ENCODE measurements around the gene FRMPD3. TPM values are rescaled to one million over a fixed set of nuclear protein-coding genes. Genes with fewer than 3 reads are reported as not detected.

The FRMPD3 gene
- total and polyA plus RNA-seq, 2 of the 8 experiments (the other 6 are each of a cell fraction or from before 2014, with no cell fraction given), result 0.38 to 0.56 TPM

GRCh38 chrX:107482046-107482445, 32.6 kb downstream of the FRMPD3 start:
- no peak overlapping the region for H3K56ac ChIP-seq (replicated peaks; ENCODE audit: insufficient read length, low read depth, low read length)
- 50% methylated on average over 1 of the region's 3 CpGs; no CpG with 5 or more reads in 1 of the 2 experiments for WGBS, 2 experiments (ENCODE audit: extremely low coverage in 1 of 2, insufficient coverage in 1 of 2, insufficient read length in 1 of 2, insufficient replicate concordance in 2 of 2, low coverage in 1 of 2, low lambda C conversion rate in 2 of 2, missing lambda C conversion rate in 1 of 2)
- no peaks in the 10 kb centered on the region for H3K36me3 ChIP-seq (ENCODE audit: control insufficient read depth in 2 of 4, insufficient read depth in 4 of 4, low read length in 3 of 4)
- H2AFZ ChIP-seq (ENCODE audit: low read length), result no peak overlapping the region
- no peak overlapping the region for H3K14ac ChIP-seq (ENCODE audit: insufficient read length)
- H2BK20ac ChIP-seq (ENCODE audit: low read length), result no peak overlapping the region
- no peaks in the 10 kb centered on the region for H4K20me1 ChIP-seq (replicated peaks in 1 of 2; ENCODE audit: control insufficient read depth in 1 of 2, insufficient read depth in 2 of 2, low read length in 2 of 2)
- no peaks in the 10 kb centered on the region for H3K79me1 ChIP-seq (ENCODE audit: low read depth, low read length)
- H3K9me3 ChIP-seq (ENCODE audit: insufficient read depth in 2 of 2, low read depth in 1 of 2, low read length in 1 of 2), result no peaks in the 10 kb centered on the region
- H2BK12ac ChIP-seq (ENCODE audit: low read depth, low read length), result no peak overlapping the region
- no peak overlapping the region for H2BK120ac ChIP-seq (replicated peaks; ENCODE audit: low read depth, low read length)
- no peaks in the 10 kb centered on the region for H3K27me3 ChIP-seq (replicated peaks in 1 of 4; ENCODE audit: control insufficient read depth in 3 of 4, extremely low read depth in 1 of 4, insufficient read depth in 3 of 4, low read length in 3 of 4)
- H3K9ac ChIP-seq (replicated peaks in 1 of 4; ENCODE audit: extremely low read depth in 1 of 4, low read depth in 3 of 4, low read length in 3 of 4), result no peak overlapping the region
- H3K23ac ChIP-seq (ENCODE audit: insufficient read length), result no peak overlapping the region
- no peak overlapping the region for H4K8ac ChIP-seq (ENCODE audit: extremely low read depth, insufficient read depth, low read length)
- no peak overlapping the region for H3K4ac ChIP-seq (replicated peaks; ENCODE audit: insufficient read length, low read depth, low read length)
- ChIA-PET CTCF (ENCODE audit: partially characterized antibody) (interaction anchor here (0.6 to 1.4 kb wide), 5 partner anchors 9 to 587 kb away, joined by 3 read pairs; no protein-coding TSS in a partner anchor), POLR2A (ENCODE audit: partially characterized antibody) (no interaction called here)
- no peak overlapping the region for H2BK5ac ChIP-seq (ENCODE audit: low read depth, low read length)
- no peak overlapping the region for H3K27ac ChIP-seq (ENCODE audit: low read depth, low read length)
- no peak overlapping the region for H2BK15ac ChIP-seq (ENCODE audit: low read length)
- no peak overlapping the region for H3K4me3 ChIP-seq (ENCODE audit: extremely low read depth in 1 of 4, insufficient read depth in 2 of 4, low read depth in 3 of 4, low read length in 4 of 4)
- peaks cover 0 to 6% (median under 1%) of the 10 kb centered on the region in 4 experiments; a peak in 1 of 7 replicates for H3K4me1 ChIP-seq (replicated peaks in 1 of 4; ENCODE audit: control insufficient read depth in 3 of 4, insufficient read depth in 4 of 4, low read length in 3 of 4)
- no peak for TF ChIP-seq TAF7 (optimal IDR thresholded peaks at IDR 0.05; ENCODE audit: borderline replicate concordance, low read depth, low read length)
- no peak for TF ChIP-seq POU5F1 (IDR thresholded peaks at IDR 0.05; ENCODE audit: low read depth, low read length)
- TF ChIP-seq CTBP2 (IDR thresholded peaks at IDR 0.05; ENCODE audit: borderline replicate concordance, insufficient read depth, insufficient read length, low read length), result no peak
- H2AK5ac ChIP-seq (ENCODE audit: low read depth, low read length), result no peak overlapping the region
- no peak overlapping the region for H3K4me2 ChIP-seq (ENCODE audit: insufficient read depth in 1 of 2, low read depth in 2 of 2, low read length in 2 of 2)
- H3K18ac ChIP-seq (ENCODE audit: extremely low read depth, low read length), result no peak overlapping the region
- no peak overlapping the region for H4K91ac ChIP-seq (replicated peaks; ENCODE audit: insufficient read length, low read length)
- H3K79me2 ChIP-seq (ENCODE audit: control insufficient read depth in 1 of 2, insufficient read depth in 2 of 2, low read length in 2 of 2), result no peaks in the 10 kb centered on the region
- no peak for DNase-seq (ENCODE audit: low read depth in 1 of 2, low spot score in 2 of 2)
- H4K5ac ChIP-seq (ENCODE audit: insufficient read length, low read depth, low read length), result no peak overlapping the region
- H3K23me2 ChIP-seq (ENCODE audit: low read depth, low read length), result no peaks in the 10 kb centered on the region
- FAIRE-seq, result no peak
